Adrenal gland (tissue), 12 donors: Measurements from ENCODE around the gene CXXC5. TPM values are rescaled to one million over a fixed set of nuclear protein-coding genes. Genes with fewer than 3 reads are reported as not detected.

Experiments
- DNase-seq, 7 donors: peaks; one replicate each; pipeline ENCODE4 v3.0.0-alpha.2; 2019 to 2020
- H3K27ac ChIP-seq, 5 donors: fragments of 200-600 bp; sonication (generic) in 4 of 5; 1 replicate in 3 of 5; 2 replicates in 2 of 5; pipeline versions ENCODE4 v1.5.1 to v1.8.0; 2016 to 2020; ENCODE audit warnings: mild to moderate bottlenecking in 1 of 5
- H3K27me3 ChIP-seq: fragments of 200-600 bp; 2 replicates; pipeline ENCODE4 v1.8.0; 2021
- H3K36me3 ChIP-seq, 2 donors: fragments of 200-600 bp; replicated peaks in 1 of 2; 1 replicate in 1 of 2; 2 replicates in 1 of 2; pipeline versions ENCODE4 v1.5.1 to v1.8.0; 2018 to 2022
- H3K4me1 ChIP-seq, 2 donors: fragments of 200-600 bp; replicated peaks in 1 of 2; 1 replicate in 1 of 2; 2 replicates in 1 of 2; pipeline versions ENCODE4 v1.5.1 to v1.8.0; 2018 to 2021
- H3K4me3 ChIP-seq, 4 donors: fragments of 200-600 bp; sonication (generic) in 3 of 4; one replicate each; pipeline ENCODE4 v1.5.1; 2016 to 2018
- H3K9me3 ChIP-seq, 3 donors: fragments of 200-600 bp; sonication (generic) in 1 of 3; replicated peaks in 1 of 3; 1 replicate in 2 of 3; 2 replicates in 1 of 3; pipeline versions ENCODE4 v1.5.1 to v1.8.0; 2016 to 2021
- CTCF ChIP-seq, 6 experiments: fragments of 450-650 bp in 4 of 6; fragments of 200-600 bp in 2 of 6; sonication (generic) in 1 of 6; IDR thresholded peaks; 1 replicate in 5 of 6; 2 replicates in 1 of 6; pipeline versions ENCODE4 v1.5.1 to v1.8.0; 2016 to 2021; ENCODE audit warnings: antibody characterized with exemption in 6 of 6, mild to moderate bottlenecking in 2 of 6, moderate library complexity in 1 of 6
- POLR2A ChIP-seq, 2 donors: fragments of 450-650 bp; IDR thresholded peaks; one replicate each; pipeline ENCODE4 v1.6.1; 2017; ENCODE audit warnings: antibody characterized with exemption in 2 of 2, mild to moderate bottlenecking in 2 of 2, moderate library complexity in 1 of 2
- WGBS, 4 donors: extraction: QIAGEN DNeasy Blood & Tissue Kit in 2 of 4; methylation state at CpG; one replicate each; pipeline versions ENCODE4 v1.1.5 to v1.1.7; 2013 to 2017; 5-methylcytosine and 5-hydroxymethylcytosine counted together
- intact Hi-C, 2 donors: fragments of 100-400 bp; cut with DNase I; formaldehyde crosslinking; loops; one replicate each; pipeline versions ENCODE4 v1.14.1 to v1.15.0; 2022 to 2023
- polyA plus RNA-seq, 3 donors: library from polyadenylated mRNA; stranded (reverse); fragments of 200-250 nt in 2 of 3; fragments of 350-450 nt in 1 of 3; fragmentation: Illumina TruSeq in 1 of 3; extraction: RNeasy Lipid Tissue Mini Kit (QIAGEN cat#74804) in 1 of 3; gene quantifications; one replicate each; pipeline ENCODE4 v1.2.3, GENCODE V29; 2013 to 2014
- total RNA-seq, 9 donors: library from RNA; depleted of rRNA in 4 of 9; stranded (reverse); fragments of >200 nt in 4 of 9; fragments of 120-200 nt in 1 of 9; fragmentation: NEBNext Ultra II Directional in 1 of 9; extraction: Animal tissue kit (Norgen Biotek cat#: 25700) in 1 of 9; gene quantifications; one replicate each; pipeline versions ENCODE4 v1.1.0 to v1.2.4, GENCODE V29; 2013 to 2023
- donor health status: healthy with polysubstance abuse.
- donor health status: Bipolar disorder and iron deficiency.
- donor health status: DM: yes; HTN: yes; CAD: no.
- donor health status: DM: no; HTN: no; CAD: no.
- donor health status: DM: no; HTN: no; CAD: no.
- donor health status: DM: yes; HTN: yes; CAD: no.

Gene CXXC5
- total and polyA plus RNA-seq, 12 donors = 16.2 to 79.3 (median 34.7) TPM

- no peak for TF ChIP-seq CTCF (IDR thresholded peaks at IDR 0.05)
- Histone ChIP-seq H3K4me3 (no peak overlapping the region), H3K36me3 (no peaks in the 10 kb centered on the region), H3K9me3 (no peaks in the 10 kb centered on the region), H3K4me1 (peaks cover 19% of the 10 kb centered on the region in 2 donors), H3K27ac (no peak overlapping the region), H3K27me3 (no peaks in the 10 kb centered on the region)
- intact Hi-C loops = loop anchor here in 1 of 2 donors (5.0 kb wide), 1 partner anchor 42 kb away; no protein-coding TSS in a partner anchor
- peak in 3 of 7 donors; percentile 4 to 12 (median 6) for DNase-seq
- 94 to 100% (median 98%) methylated on average over 3 of the region's 3 CpGs for WGBS, 4 donors
Observed at GRCh38 chr5:139645430-139645871, 2.7 kb upstream of the CXXC5 start.

GRCh38 chr5:139646111-139646510 lies 2.0 kb upstream of the CXXC5 start:
- intact Hi-C loops = loop anchor here in 1 of 2 donors (5.0 kb wide), 1 partner anchor 41 kb away; no protein-coding TSS in a partner anchor
- peaks cover 25 to 26% of the 10 kb centered on the region in 2 donors for H3K4me1 ChIP-seq
- no peak overlapping the region for H3K4me3 ChIP-seq
- no peaks in the 10 kb centered on the region for H3K36me3 ChIP-seq
- H3K27ac ChIP-seq = no peak overlapping the region
- no peaks in the 10 kb centered on the region for H3K9me3 ChIP-seq
- 87 to 100% (median 93%) methylated on average over 2 to 3 of the region's 3 CpGs for WGBS, 4 donors
- TF ChIP-seq CTCF (IDR thresholded peaks at IDR 0.05) (no peak), POLR2A (IDR thresholded peaks at IDR 0.05) (no peak)
- H3K27me3 ChIP-seq = no peaks in the 10 kb centered on the region
- DNase-seq = peak in 3 of 7 donors; percentile 7 to 12 (median 11)

GRCh38 chr5:139646912-139647505 lies 1.1 kb upstream of the CXXC5 start:
- peak overlapping the region in 1 of 4 donors; percentile 72 for H3K4me3 ChIP-seq
- peak in 5 of 7 donors; percentile 18 to 58 (median 36) for DNase-seq
- 14 to 18% (median 18%) methylated on average over 2 to 25 of the region's 25 CpGs for WGBS, 4 donors

GRCh38 chr5:139647506-139648204 lies 494 bp upstream of the CXXC5 start:
- no peaks in the 10 kb centered on the region for H3K36me3 ChIP-seq
- 17 to 24% (median 19%) methylated on average over 22 to 46 of the region's 46 CpGs for WGBS, 4 donors
- intact Hi-C loops = loop anchor here in 1 of 2 donors (5.0 kb wide), 1 partner anchor 40 kb away; no protein-coding TSS in a partner anchor
- H3K9me3 ChIP-seq = no peaks in the 10 kb centered on the region
- H3K4me1 ChIP-seq = peaks cover 40 to 41% of the 10 kb centered on the region in 2 donors
- peak in 5 of 7 donors; percentile 6 to 28 (median 18) for DNase-seq
- peak overlapping the region in 2 of 4 donors; percentile 72 to 99 for H3K4me3 ChIP-seq
- no peaks in the 10 kb centered on the region for H3K27me3 ChIP-seq
- TF ChIP-seq POLR2A (IDR thresholded peaks at IDR 0.05) (no peak), CTCF (IDR thresholded peaks at IDR 0.05) (no peak)
- H3K27ac ChIP-seq = peak overlapping the region in 2 of 5 donors; percentile 92 to 95

More at GRCh38 chr5:139646912-139647505, 1.1 kb upstream of the CXXC5 start:
- Histone ChIP-seq H3K36me3 (no peaks in the 10 kb centered on the region), H3K27ac (no peak overlapping the region), H3K9me3 (no peaks in the 10 kb centered on the region), H3K27me3 (no peaks in the 10 kb centered on the region), H3K4me1 (peaks cover 34 to 35% of the 10 kb centered on the region in 2 donors)
- no peak for TF ChIP-seq POLR2A (IDR thresholded peaks at IDR 0.05)
- intact Hi-C loops = loop anchor here in 1 of 2 donors (5.0 kb wide), 1 partner anchor 40 kb away; no protein-coding TSS in a partner anchor
